ENCODE data around the gene KCNIP3. TPM values are rescaled to one million over a fixed set of nuclear protein-coding genes. Genes with fewer than 3 reads are reported as not detected.

KCNIP3 gene
- total and polyA plus RNA-seq, 4 donors: 0.26 to 1.1 (median 0.62) TPM

DNA sequence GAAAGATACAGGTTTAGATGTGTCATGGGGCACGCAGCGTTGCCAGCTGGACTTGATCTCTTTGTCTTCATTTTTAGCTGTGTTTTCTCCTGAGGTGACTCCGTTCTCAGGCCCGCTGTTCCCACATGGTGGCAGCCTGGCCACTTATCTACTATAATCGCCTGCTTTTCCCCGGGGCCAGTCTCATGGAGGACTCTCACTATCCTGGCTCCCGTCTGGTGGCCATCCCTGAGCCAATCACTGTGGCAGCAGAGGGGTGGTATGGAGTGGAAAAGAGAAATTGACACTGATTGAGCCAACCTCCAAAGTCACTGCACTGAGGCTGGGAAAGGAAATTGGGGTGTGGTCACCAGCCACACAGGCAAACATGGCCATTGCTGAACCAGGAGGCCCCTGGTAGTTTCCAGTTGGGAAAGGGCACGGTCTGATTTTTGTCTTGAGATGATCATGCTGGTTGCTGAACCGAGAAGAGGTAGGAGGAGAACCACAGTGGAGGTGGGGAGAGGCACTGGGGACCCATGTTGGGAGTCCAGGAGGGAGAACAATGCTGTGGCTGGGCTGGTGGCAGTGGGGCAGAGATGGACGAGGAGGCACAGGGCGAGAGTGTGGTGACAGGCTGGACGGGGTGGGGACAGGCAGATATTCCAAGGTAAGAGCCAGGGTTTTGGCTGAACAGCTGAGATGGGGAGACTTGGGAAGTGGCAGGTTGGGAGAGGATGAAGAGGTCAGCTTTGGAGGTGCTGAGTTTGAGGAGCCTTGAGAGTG is 45.6 kb downstream of the KCNIP3 start:
- no peak for TF ChIP-seq FOXA1 (IDR thresholded peaks at IDR 0.05)
- TF ChIP-seq, protein P1, sequence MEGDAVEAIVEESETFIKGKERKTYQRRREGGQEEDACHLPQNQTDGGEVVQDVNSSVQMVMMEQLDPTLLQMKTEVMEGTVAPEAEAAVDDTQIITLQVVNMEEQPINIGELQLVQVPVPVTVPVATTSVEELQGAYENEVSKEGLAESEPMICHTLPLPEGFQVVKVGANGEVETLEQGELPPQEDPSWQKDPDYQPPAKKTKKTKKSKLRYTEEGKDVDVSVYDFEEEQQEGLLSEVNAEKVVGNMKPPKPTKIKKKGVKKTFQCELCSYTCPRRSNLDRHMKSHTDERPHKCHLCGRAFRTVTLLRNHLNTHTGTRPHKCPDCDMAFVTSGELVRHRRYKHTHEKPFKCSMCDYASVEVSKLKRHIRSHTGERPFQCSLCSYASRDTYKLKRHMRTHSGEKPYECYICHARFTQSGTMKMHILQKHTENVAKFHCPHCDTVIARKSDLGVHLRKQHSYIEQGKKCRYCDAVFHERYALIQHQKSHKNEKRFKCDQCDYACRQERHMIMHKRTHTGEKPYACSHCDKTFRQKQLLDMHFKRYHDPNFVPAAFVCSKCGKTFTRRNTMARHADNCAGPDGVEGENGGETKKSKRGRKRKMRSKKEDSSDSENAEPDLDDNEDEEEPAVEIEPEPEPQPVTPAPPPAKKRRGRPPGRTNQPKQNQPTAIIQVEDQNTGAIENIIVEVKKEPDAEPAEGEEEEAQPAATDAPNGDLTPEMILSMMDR (IDR thresholded peaks at IDR 0.05; ENCODE audit: low read depth, low read length, missing input control): no peak
- no peak for TF ChIP-seq HNF4G (IDR thresholded peaks at IDR 0.05)
- no peak for TF ChIP-seq TAF1 (conservative IDR thresholded peaks at IDR 0.05)
- TF ChIP-seq HNF4A (conservative IDR thresholded peaks at IDR 0.05): no peak
- no peak for TF ChIP-seq RAD21 (IDR thresholded peaks at IDR 0.05)
- TF ChIP-seq EGR1 (IDR thresholded peaks at IDR 0.05; ENCODE audit: low read depth in 2 of 2): no peak
- no peak for TF ChIP-seq JUND (IDR thresholded peaks at IDR 0.05)
- TF ChIP-seq FOXA2 (IDR thresholded peaks at IDR 0.05): no peak
- TF ChIP-seq, protein P2, sequence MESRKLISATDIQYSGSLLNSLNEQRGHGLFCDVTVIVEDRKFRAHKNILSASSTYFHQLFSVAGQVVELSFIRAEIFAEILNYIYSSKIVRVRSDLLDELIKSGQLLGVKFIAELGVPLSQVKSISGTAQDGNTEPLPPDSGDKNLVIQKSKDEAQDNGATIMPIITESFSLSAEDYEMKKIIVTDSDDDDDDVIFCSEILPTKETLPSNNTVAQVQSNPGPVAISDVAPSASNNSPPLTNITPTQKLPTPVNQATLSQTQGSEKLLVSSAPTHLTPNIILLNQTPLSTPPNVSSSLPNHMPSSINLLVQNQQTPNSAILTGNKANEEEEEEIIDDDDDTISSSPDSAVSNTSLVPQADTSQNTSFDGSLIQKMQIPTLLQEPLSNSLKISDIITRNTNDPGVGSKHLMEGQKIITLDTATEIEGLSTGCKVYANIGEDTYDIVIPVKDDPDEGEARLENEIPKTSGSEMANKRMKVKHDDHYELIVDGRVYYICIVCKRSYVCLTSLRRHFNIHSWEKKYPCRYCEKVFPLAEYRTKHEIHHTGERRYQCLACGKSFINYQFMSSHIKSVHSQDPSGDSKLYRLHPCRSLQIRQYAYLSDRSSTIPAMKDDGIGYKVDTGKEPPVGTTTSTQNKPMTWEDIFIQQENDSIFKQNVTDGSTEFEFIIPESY (IDR thresholded peaks at IDR 0.05): no peak
- no peak for TF ChIP-seq NR2F2 (IDR thresholded peaks at IDR 0.05)
- TF ChIP-seq YY1 (IDR thresholded peaks at IDR 0.05): no peak
- TF ChIP-seq, protein P3, sequence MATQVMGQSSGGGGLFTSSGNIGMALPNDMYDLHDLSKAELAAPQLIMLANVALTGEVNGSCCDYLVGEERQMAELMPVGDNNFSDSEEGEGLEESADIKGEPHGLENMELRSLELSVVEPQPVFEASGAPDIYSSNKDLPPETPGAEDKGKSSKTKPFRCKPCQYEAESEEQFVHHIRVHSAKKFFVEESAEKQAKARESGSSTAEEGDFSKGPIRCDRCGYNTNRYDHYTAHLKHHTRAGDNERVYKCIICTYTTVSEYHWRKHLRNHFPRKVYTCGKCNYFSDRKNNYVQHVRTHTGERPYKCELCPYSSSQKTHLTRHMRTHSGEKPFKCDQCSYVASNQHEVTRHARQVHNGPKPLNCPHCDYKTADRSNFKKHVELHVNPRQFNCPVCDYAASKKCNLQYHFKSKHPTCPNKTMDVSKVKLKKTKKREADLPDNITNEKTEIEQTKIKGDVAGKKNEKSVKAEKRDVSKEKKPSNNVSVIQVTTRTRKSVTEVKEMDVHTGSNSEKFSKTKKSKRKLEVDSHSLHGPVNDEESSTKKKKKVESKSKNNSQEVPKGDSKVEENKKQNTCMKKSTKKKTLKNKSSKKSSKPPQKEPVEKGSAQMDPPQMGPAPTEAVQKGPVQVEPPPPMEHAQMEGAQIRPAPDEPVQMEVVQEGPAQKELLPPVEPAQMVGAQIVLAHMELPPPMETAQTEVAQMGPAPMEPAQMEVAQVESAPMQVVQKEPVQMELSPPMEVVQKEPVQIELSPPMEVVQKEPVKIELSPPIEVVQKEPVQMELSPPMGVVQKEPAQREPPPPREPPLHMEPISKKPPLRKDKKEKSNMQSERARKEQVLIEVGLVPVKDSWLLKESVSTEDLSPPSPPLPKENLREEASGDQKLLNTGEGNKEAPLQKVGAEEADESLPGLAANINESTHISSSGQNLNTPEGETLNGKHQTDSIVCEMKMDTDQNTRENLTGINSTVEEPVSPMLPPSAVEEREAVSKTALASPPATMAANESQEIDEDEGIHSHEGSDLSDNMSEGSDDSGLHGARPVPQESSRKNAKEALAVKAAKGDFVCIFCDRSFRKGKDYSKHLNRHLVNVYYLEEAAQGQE (IDR thresholded peaks at IDR 0.05): no peak
- no peak for TF ChIP-seq GABPA (IDR thresholded peaks at IDR 0.05 in 1 of 2, conservative IDR thresholded peaks at IDR 0.05 in 1 of 2)
- TF ChIP-seq SP1 (IDR thresholded peaks at IDR 0.05): no peak
- TF ChIP-seq, protein P4, sequence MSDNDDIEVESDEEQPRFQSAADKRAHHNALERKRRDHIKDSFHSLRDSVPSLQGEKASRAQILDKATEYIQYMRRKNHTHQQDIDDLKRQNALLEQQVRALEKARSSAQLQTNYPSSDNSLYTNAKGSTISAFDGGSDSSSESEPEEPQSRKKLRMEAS (IDR thresholded peaks at IDR 0.05): no peak
- TF ChIP-seq RXRA (IDR thresholded peaks at IDR 0.05): no peak
- WGBS: 84% methylated on average over 12 of the region's 12 CpGs
- H3K36me3 ChIP-seq (ENCODE audit: control insufficient read depth in 4 of 4, insufficient read depth in 3 of 4, low read depth in 1 of 4, low read length in 3 of 4): no peaks in the 10 kb centered on the region
- H3K27me3 ChIP-seq (ENCODE audit: control insufficient read depth in 4 of 4, insufficient read depth in 4 of 4, low read length in 3 of 4): no peaks in the 10 kb centered on the region
- no peak overlapping the region for H3K27ac ChIP-seq (ENCODE audit: low read depth in 1 of 2, low read length in 2 of 2)
- no peaks in the 10 kb centered on the region for H3K9me3 ChIP-seq (ENCODE audit: control insufficient read depth in 4 of 4, low read length in 3 of 4)
- DNase-seq (ENCODE audit: low spot score): no peak
- H3K4me3 ChIP-seq (ENCODE audit: low read depth in 1 of 3, low read length in 3 of 3): no peak overlapping the region
- peaks cover 3 to 15% (median 11%) of the 10 kb centered on the region in 4 donors for H3K4me1 ChIP-seq (ENCODE audit: control insufficient read depth in 4 of 4, insufficient read depth in 4 of 4, low read length in 3 of 4)
- H3K9ac ChIP-seq (ENCODE audit: low read depth in 1 of 2, low read length in 2 of 2): no peak overlapping the region

Measured in liver (tissue), 9 donors.